ENCODE measurements around the gene ZBTB7A.

Gene ZBTB7A

GRCh38 chr19:4066682-4067395, at the start of gene ZBTB7A:
Gene ZBTB7A (minus strand): TSS chr19:4066899. CDS start chr19:4055232, 11,667 bp downstream.
- DNase-seq: peak; percentile 71

- no peak for DNase-seq
Measured at GRCh38 chr19:4115818-4116385, 49.2 kb upstream of the ZBTB7A start.

GRCh38 chr19:4115050-4115817, 48.5 kb upstream of the ZBTB7A start:
- no peak for DNase-seq

GRCh38 chr19:4114181-4114580, 47.5 kb upstream of the ZBTB7A start:
- no peak for DNase-seq

GRCh38 chr19:4113398-4114088, 46.8 kb upstream of the ZBTB7A start:
- DNase-seq: no peak

- DNase-seq: no peak
Measured at GRCh38 chr19:4112367-4112766, 45.7 kb upstream of the ZBTB7A start.

GRCh38 chr19:4109626-4109945, 42.9 kb upstream of the ZBTB7A start:
- DNase-seq: no peak

GRCh38 chr19:4108767-4109625, 42.3 kb upstream of the ZBTB7A start:
- no peak for DNase-seq

- DNase-seq: no peak
Measured at GRCh38 chr19:4103080-4103433, 36.4 kb upstream of the ZBTB7A start.

GRCh38 chr19:4102339-4103079, 35.8 kb upstream of the ZBTB7A start:
- no peak for DNase-seq

GRCh38 chr19:4101496-4101770, 34.7 kb upstream of the ZBTB7A start:
- no peak for DNase-seq

- no peak for DNase-seq
Measured at GRCh38 chr19:4100647-4101495, 34.2 kb upstream of the ZBTB7A start.

GRCh38 chr19:4099041-4099764, 32.5 kb upstream of the ZBTB7A start:
- no peak for DNase-seq

- DNase-seq: no peak
Measured at GRCh38 chr19:4098493-4098892, 31.8 kb upstream of the ZBTB7A start.

GRCh38 chr19:4097501-4097900, 30.8 kb upstream of the ZBTB7A start:
- no peak for DNase-seq

- no peak for DNase-seq
Measured at GRCh38 chr19:4096049-4096892, 29.6 kb upstream of the ZBTB7A start.

- DNase-seq: no peak
Measured at GRCh38 chr19:4095488-4095844, 28.8 kb upstream of the ZBTB7A start.

GRCh38 chr19:4094761-4095487, 28.2 kb upstream of the ZBTB7A start:
- DNase-seq: no peak

- no peak for DNase-seq
Measured at GRCh38 chr19:4094291-4094690, 27.6 kb upstream of the ZBTB7A start.

All from NCI-H1092 (cell line).